ENCODE measurements around the gene GNAI2.

The GNAI2 gene

DNA sequence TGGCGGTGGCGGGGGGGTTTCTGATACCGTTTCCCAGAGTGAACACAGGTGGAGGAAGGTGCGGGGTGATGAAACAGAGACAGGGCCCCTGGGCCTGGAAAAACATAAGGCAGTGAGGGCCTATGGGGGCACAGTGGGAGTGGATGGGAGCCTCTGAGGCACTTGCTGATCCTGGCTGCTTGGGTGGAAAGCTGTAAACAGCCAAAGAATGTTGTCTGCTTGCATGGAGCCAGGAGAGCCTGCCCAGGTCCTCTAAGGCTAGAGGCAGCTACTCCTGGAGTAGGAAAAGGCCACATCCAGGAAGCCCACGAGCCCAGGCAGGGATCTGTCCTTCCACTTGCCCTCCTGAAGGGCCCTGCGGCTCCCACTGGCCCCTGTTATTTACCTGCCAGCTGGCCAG lies 30.0 kb downstream of the GNAI2 start:
- no peak overlapping the region for H3K4me3 ChIP-seq (ENCODE audit: control insufficient read depth, low read depth, low read length)
- no peak for TF ChIP-seq CTCF (conservative IDR thresholded peaks at IDR 0.05; ENCODE audit: control insufficient read depth, insufficient read depth, low read depth, low read length)
- DNase-seq (ENCODE audit: low read depth): no peak

- no peak for TF ChIP-seq CTCF (conservative IDR thresholded peaks at IDR 0.05; ENCODE audit: control insufficient read depth, insufficient read depth, low read depth, low read length)
- DNase-seq (ENCODE audit: low read depth): no peak
- peak overlapping the region; percentile 37 for H3K4me3 ChIP-seq (ENCODE audit: control insufficient read depth, low read depth, low read length)
These were observed 30.8 kb downstream of the GNAI2 start for GRCh38 chr3:50266836-50267235.

- peak overlapping the region; percentile 37 for H3K4me3 ChIP-seq (ENCODE audit: control insufficient read depth, low read depth, low read length)
- no peak for DNase-seq (ENCODE audit: low read depth)
- no peak for TF ChIP-seq CTCF (conservative IDR thresholded peaks at IDR 0.05; ENCODE audit: control insufficient read depth, insufficient read depth, low read depth, low read length)
These were observed 31.4 kb downstream of the GNAI2 start for GRCh38 chr3:50267280-50267913.

- no peak overlapping the region for H3K4me3 ChIP-seq (ENCODE audit: control insufficient read depth, low read depth, low read length)
- peak; percentile 33 for DNase-seq (ENCODE audit: low read depth)
- TF ChIP-seq CTCF (conservative IDR thresholded peaks at IDR 0.05; ENCODE audit: control insufficient read depth, insufficient read depth, low read depth, low read length): no peak
These were observed 32.3 kb downstream of the GNAI2 start for GRCh38 chr3:50268276-50268675.

GRCh38 chr3:50268703-50269451 lies 32.9 kb downstream of the GNAI2 start, which contains the start of gene SEMA3B:
Gene SEMA3B (plus strand): TSS chr3:50269147. CDS start chr3:50269241, 94 bp downstream.
- no peak within 1 kb of the TSS for H3K4me3 ChIP-seq (ENCODE audit: control insufficient read depth, low read depth, low read length)
- no peak for DNase-seq (ENCODE audit: low read depth)
- TF ChIP-seq CTCF (conservative IDR thresholded peaks at IDR 0.05; ENCODE audit: control insufficient read depth, insufficient read depth, low read depth, low read length): no peak

GRCh38 chr3:50269460-50269859 lies 33.5 kb downstream of the GNAI2 start:
- H3K4me3 ChIP-seq (ENCODE audit: control insufficient read depth, low read depth, low read length): no peak overlapping the region
- no peak for DNase-seq (ENCODE audit: low read depth)
- no peak for TF ChIP-seq CTCF (conservative IDR thresholded peaks at IDR 0.05; ENCODE audit: control insufficient read depth, insufficient read depth, low read depth, low read length)

Data from fibroblast of mammary gland (primary cell).